K562 (cell line): ENCODE results near the gene CHODL. TPM values are rescaled to one million over a fixed set of nuclear protein-coding genes. Genes with fewer than 3 reads are reported as not detected.

Source experiments
- ATAC-seq: fragments of 200-7000 bp; cut with Tn5 transposase; 3 replicates; pipeline ENCODE4 v1.9.1; 2020; ENCODE audit warnings: moderate library complexity
- BruUV-seq: library from RNA; stranded (reverse); fragments of 400-500 nt; replicated peaks from 2 replicates; lab custom pipeline; 2021; lab: Mats Ljungman, UMichigan
- CTCF ChIA-PET: fragments of 300-600 bp; formaldehyde crosslinking; extraction: SDS; loops from one replicate; lab custom pipeline; 2021; ENCODE audit warnings: low intra/inter-chr PET ratio; lab: Yijun Ruan, JAX
- POLR2A ChIA-PET: fragments of 300-600, 350-650 bp; sonication (Branson Sonifier 250); formaldehyde crosslinking; extraction: SDS; loops from one replicate; lab custom pipeline; 2021; ENCODE audit warnings: antibody characterized with exemption, inconsistent platforms; lab: Yijun Ruan, JAX
- DNase-seq, 4 experiments: peaks; one replicate each; pipeline versions ENCODE4 v3.0.0 to v3.0.0-alpha.2; 2011 to 2018; ENCODE audit warnings: low spot score in 3 of 4, mixed read lengths in 3 of 4; ENCODE audit errors: extremely low read depth in 1 of 4
- FAIRE-seq: peaks from 2 replicates; lab custom pipeline; 2011; peaks lifted over from hg19 to GRCh38; lab: Jason Lieb, UNC
- H2AFZ ChIP-seq: 2 replicates; pipeline ENCODE4 v1.6.0; 2011; ENCODE audit warnings: low read depth, low read length, control low read depth, inconsistent platforms
- H3K27ac ChIP-seq: fragments of 200-600 bp; 3 replicates; pipeline ENCODE4 v1.8.0; 2011; ENCODE audit warnings: low read depth, mild to moderate bottlenecking, control low read depth, inconsistent platforms, low read length, moderate library complexity, mixed read lengths; ENCODE audit errors: extremely low read depth
- H3K27me3 ChIP-seq, 2 experiments: fragments of 300-600 bp in 1 of 2; 2 replicates in 1 of 2; 3 replicates in 1 of 2; pipeline versions ENCODE4 v1.6.0 to v1.8.0; 2011; ENCODE audit warnings: inconsistent platforms in 2 of 2, low read length in 2 of 2, mild to moderate bottlenecking in 1 of 2, mixed read lengths in 1 of 2, moderate library complexity in 1 of 2; ENCODE audit not compliant: control insufficient read depth in 2 of 2, insufficient read depth in 2 of 2
- H3K36me3 ChIP-seq: fragments of 300-600 bp; 3 replicates; pipeline ENCODE4 v1.8.0; 2011; ENCODE audit warnings: mild to moderate bottlenecking, low read length, inconsistent platforms; ENCODE audit not compliant: control insufficient read depth, insufficient read depth
- H3K4me1 ChIP-seq, 2 experiments: fragments of 200-600 bp in 1 of 2; replicated peaks in 1 of 2; 2 replicates in 1 of 2; 3 replicates in 1 of 2; pipeline versions ENCODE4 v1.5.1 to v1.8.0; 2011; ENCODE audit warnings: inconsistent platforms in 2 of 2, low read length in 2 of 2, mild to moderate bottlenecking in 1 of 2, mixed read lengths in 1 of 2, moderate library complexity in 1 of 2; ENCODE audit not compliant: control insufficient read depth in 2 of 2, insufficient read depth in 2 of 2
- H3K4me2 ChIP-seq: 2 replicates; pipeline ENCODE4 v1.6.1; 2011; ENCODE audit warnings: low read length, control low read depth, inconsistent platforms, mixed read lengths; ENCODE audit not compliant: insufficient read depth
- H3K4me3 ChIP-seq: fragments of 200-600 bp; sonication (generic), shearing (Covaris generic); 2 replicates; pipeline ENCODE4 v1.5.1; 2016; ENCODE audit warnings: control low read depth, inconsistent platforms
- H3K79me2 ChIP-seq: fragments of 200-600 bp; 3 replicates; pipeline ENCODE4 v1.8.0; 2011; ENCODE audit warnings: low read length, inconsistent platforms; ENCODE audit not compliant: control insufficient read depth, insufficient read depth
- H3K9ac ChIP-seq, 2 experiments: 2 replicates each; pipeline versions ENCODE4 v1.6.0 to v1.6.1; 2011; ENCODE audit warnings: low read depth in 2 of 2, low read length in 2 of 2, control low read depth in 1 of 2, inconsistent platforms in 1 of 2, mild to moderate bottlenecking in 1 of 2, mixed read lengths in 1 of 2; ENCODE audit not compliant: insufficient read depth in 1 of 2
- H3K9me1 ChIP-seq: one replicate; pipeline ENCODE4 v1.6.0; 2011; ENCODE audit warnings: inconsistent platforms, mild to moderate bottlenecking, low read length, moderate library complexity; ENCODE audit not compliant: control insufficient read depth, insufficient read depth
- H3K9me3 ChIP-seq: replicated peaks from 2 replicates; pipeline ENCODE4 v1.5.1; 2011; ENCODE audit warnings: low read depth, low read length, inconsistent platforms; ENCODE audit not compliant: control insufficient read depth, insufficient read depth
- H4K20me1 ChIP-seq: replicated peaks from 2 replicates; pipeline ENCODE4 v1.6.1; 2011; ENCODE audit warnings: low read length, inconsistent platforms, mixed read lengths; ENCODE audit not compliant: control insufficient read depth, insufficient read depth
- CAMTA2 ChIP-seq: fragments of 250-450 bp; sonication (Bioruptor Pico); conservative IDR thresholded peaks from 2 replicates; pipeline ENCODE4 v1.5.1; 2022
- GATAD2B ChIP-seq: fragments of 450-650 bp; IDR thresholded peaks from 2 replicates; pipeline ENCODE4 v1.6.1; 2017; ENCODE audit warnings: mild to moderate bottlenecking, borderline replicate concordance
- PHB2 ChIP-seq: fragments of 450-650 bp; IDR thresholded peaks from 2 replicates; pipeline ENCODE4 v1.6.1; 2017; ENCODE audit warnings: low read depth
- PTRF ChIP-seq: fragments of 450-650 bp; IDR thresholded peaks from 2 replicates; pipeline ENCODE4 v1.6.1; 2016; ENCODE audit warnings: mild to moderate bottlenecking, missing genetic modification characterization, missing compliant biosample characterization
- TSHZ1 ChIP-seq: fragments of 250-450 bp; sonication (Bioruptor Pico); IDR thresholded peaks from 2 replicates; pipeline ENCODE4 v1.4.0; 2020; ENCODE audit warnings: mild to moderate bottlenecking, moderate library complexity
- UBTF ChIP-seq, 2 experiments: IDR thresholded peaks; 2 replicates each; pipeline ENCODE4 v1.6.1; 2012; ENCODE audit warnings: improper control_type of control experiment in 2 of 2, low read depth in 2 of 2, low read length in 2 of 2, borderline replicate concordance in 1 of 2
- XRCC4 ChIP-seq: IDR thresholded peaks from one replicate; pipeline ENCODE4 v1.6.1; 2011; ENCODE audit not compliant: insufficient read depth, insufficient read length; ENCODE audit errors: extremely low read depth
- WGBS: fragments of 100-300 bp; shearing (Covaris generic); methylation state at CpG from one replicate; pipeline ENCODE4 v1.1.6; 2016; ENCODE audit warnings: low coverage, mixed read lengths; ENCODE audit not compliant: insufficient coverage; ENCODE audit errors: missing lambda C conversion rate; 5-methylcytosine and 5-hydroxymethylcytosine counted together
- in situ Hi-C: fragments of 300-500 bp; cut with MboI; formaldehyde crosslinking; loops from 4 replicates; pipeline ENCODE4 v1.15.0; 2018; ENCODE audit warnings: inconsistent platforms, mixed read lengths
- intact Hi-C: fragments of 100-400 bp; cut with micrococcal nuclease; formaldehyde crosslinking; loops from 2 replicates; pipeline ENCODE4 v1.14.2; 2022
- polyA plus RNA-seq, 8 experiments: library from polyadenylated mRNA; depleted of rRNA in 4 of 8; stranded (reverse) in 5 of 8; unstranded in 3 of 8; fragments of >200 nt; fragmentation: Nextera tagmentation in 2 of 8; fragmentation: Illumina TruSeq in 1 of 8; extraction: Ambion mirVana in 2 of 8; extraction: Trizol in 1 of 8; gene quantifications; 2 replicates each; pipeline versions ENCODE4 v1.2.1 to v1.2.3, GENCODE V29; 2011 to 2014; ENCODE audit warnings: inconsistent platforms in 1 of 8, missing spikeins in 1 of 8
- total RNA-seq, 7 experiments: library from RNA; depleted of rRNA in 6 of 7; stranded (reverse); fragments of >200 nt in 6 of 7; fragmentation: Illumina TruSeq in 2 of 7; extraction: Trizol in 2 of 7; gene quantifications; 2 replicates each; pipeline versions ENCODE4 v1.2.1 to v1.2.3, GENCODE V29; 2011 to 2021; ENCODE audit warnings: low replicate concordance in 1 of 7

The CHODL gene
- total and polyA plus RNA-seq, 9 of the 15 experiments (the other 6 are each of a cell fraction or from before 2014, with no cell fraction given): not detected

GRCh38 chr21:18204931-18205330 is 39.7 kb upstream of the CHODL start:
- TF ChIP-seq XRCC4 (no peak), GATAD2B (no peak), PTRF (tag) (no peak), CAMTA2 (no peak)
- no peaks in the 10 kb centered on the region for H3K79me2 ChIP-seq
- H2AFZ ChIP-seq: no peak overlapping the region
- no peak overlapping the region for H3K4me3 ChIP-seq
- no peaks in the 10 kb centered on the region for H3K27me3 ChIP-seq
- no peak for ATAC-seq
- ChIA-PET CTCF (no interaction called here), POLR2A (no interaction called here)
- no peaks in the 10 kb centered on the region for H3K36me3 ChIP-seq
- DNase-seq: no peak
- 14% methylated on average over 1 of the region's 1 CpG for WGBS
- intact Hi-C loops: no loop called here
- no peak overlapping the region for H3K9ac ChIP-seq
- H4K20me1 ChIP-seq: no peaks in the 10 kb centered on the region
- BruUV-seq: no TSS peak
- in situ Hi-C loops: no loop called here
- no peak for FAIRE-seq
- no peaks in the 10 kb centered on the region for H3K9me1 ChIP-seq
- H3K27ac ChIP-seq: no peak overlapping the region
- H3K4me1 ChIP-seq: no peaks in the 10 kb centered on the region
- H3K9me3 ChIP-seq: no peaks in the 10 kb centered on the region
- no peak overlapping the region for H3K4me2 ChIP-seq

- Histone ChIP-seq H2AFZ (no peak overlapping the region), H3K4me2 (no peak overlapping the region), H4K20me1 (no peaks in the 10 kb centered on the region), H3K4me1 (no peaks in the 10 kb centered on the region), H3K79me2 (no peaks in the 10 kb centered on the region), H3K9ac (no peak overlapping the region), H3K9me3 (peaks cover 2% of the 10 kb centered on the region; the same call in 1 of the 2 replicates), H3K27ac (no peak overlapping the region), H3K27me3 (no peaks in the 10 kb centered on the region), H3K4me3 (no peak overlapping the region), H3K9me1 (no peaks in the 10 kb centered on the region), H3K36me3 (no peaks in the 10 kb centered on the region)
- intact Hi-C loops (no loop called here), in situ Hi-C loops (no loop called here)
- 0% methylated on average over 1 of the region's 1 CpG for WGBS
- CTCF ChIA-PET: no interaction called here
- FAIRE-seq (no peak), DNase-seq (no peak), ATAC-seq (no peak)
- POLR2A ChIA-PET: no interaction called here
- no TSS peak for BruUV-seq
- no peak for TF ChIP-seq UBTF (IDR thresholded peaks at IDR 0.05; ENCODE audit: borderline replicate concordance in 1 of 2, low read depth in 2 of 2, low read length in 2 of 2)
- TF ChIP-seq PHB2: no peak
- no peak for TF ChIP-seq TSHZ1 (CRISPR knock-in tag)
Measured at GRCh38 chr21:18218331-18218730, 26.3 kb upstream of the CHODL start.
